WTC11 (cell line): ENCODE measurements around the gene GALNT13.

Experiments used
- ATF1 ChIP-seq: sonication (generic); formaldehyde crosslinking; IDR thresholded peaks from 2 replicates; pipeline ENCODE4 v1.8.1; 2023; ENCODE audit warnings: mild to moderate bottlenecking, moderate library complexity, missing genetic modification reagents
- CBFB ChIP-seq: sonication (generic); formaldehyde crosslinking; IDR thresholded peaks from 2 replicates; pipeline ENCODE4 v1.8.1; 2022; ENCODE audit warnings: mild to moderate bottlenecking, low read depth, missing genetic modification reagents
- GABPB1 ChIP-seq: sonication (generic); formaldehyde crosslinking; IDR thresholded peaks from 2 replicates; pipeline ENCODE4 v1.8.1; 2023; ENCODE audit warnings: mild to moderate bottlenecking, missing genetic modification reagents
- GTF2I ChIP-seq: fragments of 250-450 bp; sonication (Bioruptor Pico); conservative IDR thresholded peaks from 2 replicates; pipeline ENCODE4 v1.4.0; 2021; ENCODE audit warnings: mild to moderate bottlenecking
- IRF2 ChIP-seq: sonication (generic); formaldehyde crosslinking; IDR thresholded peaks from 2 replicates; pipeline ENCODE4 v1.8.0; 2022; ENCODE audit warnings: low read depth, missing genetic modification reagents, borderline replicate concordance
- MYBL2 ChIP-seq: sonication (generic); formaldehyde crosslinking; IDR thresholded peaks from 2 replicates; pipeline ENCODE4 v1.8.1; 2023; ENCODE audit warnings: mild to moderate bottlenecking, moderate library complexity, missing genetic modification reagents
- NR3C1 ChIP-seq: sonication (generic); formaldehyde crosslinking; conservative IDR thresholded peaks from 2 replicates; pipeline ENCODE4 v1.8.1; 2023; ENCODE audit warnings: low read depth, mild to moderate bottlenecking, missing genetic modification reagents
- TCF7 ChIP-seq: sonication (generic); formaldehyde crosslinking; IDR thresholded peaks from 2 replicates; pipeline ENCODE4 v1.8.0; 2022; ENCODE audit warnings: mild to moderate bottlenecking, low read depth, missing genetic modification reagents, moderate library complexity
- TEAD4 ChIP-seq: sonication (generic); formaldehyde crosslinking; IDR thresholded peaks from 2 replicates; pipeline ENCODE4 v1.8.0; 2022; ENCODE audit warnings: mild to moderate bottlenecking, missing genetic modification reagents
- TF ChIP-seq, protein P1 (sequence below): fragments of 200-600 bp; IDR thresholded peaks from 2 replicates; pipeline ENCODE4 v1.8.0; 2022; ENCODE audit warnings: antibody characterized with exemption
- TF ChIP-seq, protein P2 (sequence below): sonication (generic); formaldehyde crosslinking; IDR thresholded peaks from 2 replicates; pipeline ENCODE4 v1.8.0; 2022; ENCODE audit warnings: mild to moderate bottlenecking, missing genetic modification reagents
- TF ChIP-seq, protein P3 (sequence below): sonication (generic); formaldehyde crosslinking; IDR thresholded peaks from 2 replicates; pipeline ENCODE4 v1.8.0; 2023; ENCODE audit warnings: mild to moderate bottlenecking, missing genetic modification reagents
- TF ChIP-seq, protein P4 (sequence below): sonication (generic); formaldehyde crosslinking; IDR thresholded peaks from 2 replicates; pipeline ENCODE4 v1.8.0; 2022; ENCODE audit warnings: mild to moderate bottlenecking, missing genetic modification reagents
- TF ChIP-seq, protein P5 (sequence below): sonication (generic); formaldehyde crosslinking; IDR thresholded peaks from 2 replicates; pipeline ENCODE4 v1.8.1; 2023; ENCODE audit warnings: mild to moderate bottlenecking, missing genetic modification reagents

DNA sequence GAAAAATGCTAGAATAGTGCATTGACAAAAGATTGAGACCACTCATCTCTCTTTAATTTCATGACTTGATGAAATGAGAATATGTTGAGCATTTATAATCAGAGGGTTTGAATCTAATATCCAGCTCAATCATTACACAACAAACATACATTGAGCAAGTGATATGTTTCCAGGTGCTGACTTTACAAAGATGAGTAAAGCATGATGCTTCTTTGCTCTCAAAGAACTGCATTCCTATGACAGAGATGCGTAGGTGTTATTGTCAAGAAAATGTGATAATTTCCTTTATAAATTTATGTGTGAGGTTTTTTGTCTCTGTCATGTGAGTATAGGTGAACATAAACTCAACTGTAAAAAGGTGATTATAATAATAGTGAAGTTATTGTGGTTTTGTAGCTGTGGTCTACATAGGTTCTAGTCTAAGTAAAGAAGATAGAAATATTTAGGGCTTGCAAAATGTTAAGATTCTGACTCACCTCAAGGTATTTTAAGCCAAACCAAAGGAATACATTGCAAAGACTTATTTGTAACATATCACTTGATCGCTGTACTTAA lies 389.8 kb downstream of the GALNT13 start:
- TF ChIP-seq, protein P1, sequence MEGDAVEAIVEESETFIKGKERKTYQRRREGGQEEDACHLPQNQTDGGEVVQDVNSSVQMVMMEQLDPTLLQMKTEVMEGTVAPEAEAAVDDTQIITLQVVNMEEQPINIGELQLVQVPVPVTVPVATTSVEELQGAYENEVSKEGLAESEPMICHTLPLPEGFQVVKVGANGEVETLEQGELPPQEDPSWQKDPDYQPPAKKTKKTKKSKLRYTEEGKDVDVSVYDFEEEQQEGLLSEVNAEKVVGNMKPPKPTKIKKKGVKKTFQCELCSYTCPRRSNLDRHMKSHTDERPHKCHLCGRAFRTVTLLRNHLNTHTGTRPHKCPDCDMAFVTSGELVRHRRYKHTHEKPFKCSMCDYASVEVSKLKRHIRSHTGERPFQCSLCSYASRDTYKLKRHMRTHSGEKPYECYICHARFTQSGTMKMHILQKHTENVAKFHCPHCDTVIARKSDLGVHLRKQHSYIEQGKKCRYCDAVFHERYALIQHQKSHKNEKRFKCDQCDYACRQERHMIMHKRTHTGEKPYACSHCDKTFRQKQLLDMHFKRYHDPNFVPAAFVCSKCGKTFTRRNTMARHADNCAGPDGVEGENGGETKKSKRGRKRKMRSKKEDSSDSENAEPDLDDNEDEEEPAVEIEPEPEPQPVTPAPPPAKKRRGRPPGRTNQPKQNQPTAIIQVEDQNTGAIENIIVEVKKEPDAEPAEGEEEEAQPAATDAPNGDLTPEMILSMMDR = no peak
- TF ChIP-seq MYBL2 (CRISPR knock-in tag) (no peak), IRF2 (no peak), TCF7 (CRISPR knock-in tag) (no peak), GTF2I (CRISPR knock-in tag) (no peak), CBFB (CRISPR knock-in tag) (no peak), GABPB1 (no peak), NR3C1 (CRISPR knock-in tag) (no peak), ATF1 (CRISPR knock-in tag) (no peak), TEAD4 (CRISPR knock-in tag) (no peak)
- TF ChIP-seq, protein P2, sequence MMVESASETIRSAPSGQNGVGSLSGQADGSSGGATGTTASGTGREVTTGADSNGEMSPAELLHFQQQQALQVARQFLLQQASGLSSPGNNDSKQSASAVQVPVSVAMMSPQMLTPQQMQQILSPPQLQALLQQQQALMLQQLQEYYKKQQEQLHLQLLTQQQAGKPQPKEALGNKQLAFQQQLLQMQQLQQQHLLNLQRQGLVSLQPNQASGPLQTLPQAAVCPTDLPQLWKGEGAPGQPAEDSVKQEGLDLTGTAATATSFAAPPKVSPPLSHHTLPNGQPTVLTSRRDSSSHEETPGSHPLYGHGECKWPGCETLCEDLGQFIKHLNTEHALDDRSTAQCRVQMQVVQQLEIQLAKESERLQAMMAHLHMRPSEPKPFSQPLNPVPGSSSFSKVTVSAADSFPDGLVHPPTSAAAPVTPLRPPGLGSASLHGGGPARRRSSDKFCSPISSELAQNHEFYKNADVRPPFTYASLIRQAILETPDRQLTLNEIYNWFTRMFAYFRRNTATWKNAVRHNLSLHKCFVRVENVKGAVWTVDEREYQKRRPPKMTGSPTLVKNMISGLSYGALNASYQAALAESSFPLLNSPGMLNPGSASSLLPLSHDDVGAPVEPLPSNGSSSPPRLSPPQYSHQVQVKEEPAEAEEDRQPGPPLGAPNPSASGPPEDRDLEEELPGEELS = no peak
- TF ChIP-seq, protein P3, sequence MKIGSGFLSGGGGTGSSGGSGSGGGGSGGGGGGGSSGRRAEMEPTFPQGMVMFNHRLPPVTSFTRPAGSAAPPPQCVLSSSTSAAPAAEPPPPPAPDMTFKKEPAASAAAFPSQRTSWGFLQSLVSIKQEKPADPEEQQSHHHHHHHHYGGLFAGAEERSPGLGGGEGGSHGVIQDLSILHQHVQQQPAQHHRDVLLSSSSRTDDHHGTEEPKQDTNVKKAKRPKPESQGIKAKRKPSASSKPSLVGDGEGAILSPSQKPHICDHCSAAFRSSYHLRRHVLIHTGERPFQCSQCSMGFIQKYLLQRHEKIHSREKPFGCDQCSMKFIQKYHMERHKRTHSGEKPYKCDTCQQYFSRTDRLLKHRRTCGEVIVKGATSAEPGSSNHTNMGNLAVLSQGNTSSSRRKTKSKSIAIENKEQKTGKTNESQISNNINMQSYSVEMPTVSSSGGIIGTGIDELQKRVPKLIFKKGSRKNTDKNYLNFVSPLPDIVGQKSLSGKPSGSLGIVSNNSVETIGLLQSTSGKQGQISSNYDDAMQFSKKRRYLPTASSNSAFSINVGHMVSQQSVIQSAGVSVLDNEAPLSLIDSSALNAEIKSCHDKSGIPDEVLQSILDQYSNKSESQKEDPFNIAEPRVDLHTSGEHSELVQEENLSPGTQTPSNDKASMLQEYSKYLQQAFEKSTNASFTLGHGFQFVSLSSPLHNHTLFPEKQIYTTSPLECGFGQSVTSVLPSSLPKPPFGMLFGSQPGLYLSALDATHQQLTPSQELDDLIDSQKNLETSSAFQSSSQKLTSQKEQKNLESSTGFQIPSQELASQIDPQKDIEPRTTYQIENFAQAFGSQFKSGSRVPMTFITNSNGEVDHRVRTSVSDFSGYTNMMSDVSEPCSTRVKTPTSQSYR = no peak
- TF ChIP-seq, protein P4, sequence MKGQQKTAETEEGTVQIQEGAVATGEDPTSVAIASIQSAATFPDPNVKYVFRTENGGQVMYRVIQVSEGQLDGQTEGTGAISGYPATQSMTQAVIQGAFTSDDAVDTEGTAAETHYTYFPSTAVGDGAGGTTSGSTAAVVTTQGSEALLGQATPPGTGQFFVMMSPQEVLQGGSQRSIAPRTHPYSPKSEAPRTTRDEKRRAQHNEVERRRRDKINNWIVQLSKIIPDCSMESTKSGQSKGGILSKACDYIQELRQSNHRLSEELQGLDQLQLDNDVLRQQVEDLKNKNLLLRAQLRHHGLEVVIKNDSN = no peak
- TF ChIP-seq, protein P5, sequence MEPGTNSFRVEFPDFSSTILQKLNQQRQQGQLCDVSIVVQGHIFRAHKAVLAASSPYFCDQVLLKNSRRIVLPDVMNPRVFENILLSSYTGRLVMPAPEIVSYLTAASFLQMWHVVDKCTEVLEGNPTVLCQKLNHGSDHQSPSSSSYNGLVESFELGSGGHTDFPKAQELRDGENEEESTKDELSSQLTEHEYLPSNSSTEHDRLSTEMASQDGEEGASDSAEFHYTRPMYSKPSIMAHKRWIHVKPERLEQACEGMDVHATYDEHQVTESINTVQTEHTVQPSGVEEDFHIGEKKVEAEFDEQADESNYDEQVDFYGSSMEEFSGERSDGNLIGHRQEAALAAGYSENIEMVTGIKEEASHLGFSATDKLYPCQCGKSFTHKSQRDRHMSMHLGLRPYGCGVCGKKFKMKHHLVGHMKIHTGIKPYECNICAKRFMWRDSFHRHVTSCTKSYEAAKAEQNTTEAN (CRISPR knock-in tag) = no peak
